Measurements from ENCODE around the gene PFKFB2.
A peak's percentile ranks its signal among the peaks of the same experiment; 100 is the strongest.

The PFKFB2 gene

GRCh38 chr1:207049974-207050391 lies 3.1 kb upstream of the PFKFB2 start:
- DNase-seq (ENCODE audit: low read depth in 1 of 2, low spot score in 1 of 2), result peak; percentile 28 to 62
- TF ChIP-seq, protein P1, sequence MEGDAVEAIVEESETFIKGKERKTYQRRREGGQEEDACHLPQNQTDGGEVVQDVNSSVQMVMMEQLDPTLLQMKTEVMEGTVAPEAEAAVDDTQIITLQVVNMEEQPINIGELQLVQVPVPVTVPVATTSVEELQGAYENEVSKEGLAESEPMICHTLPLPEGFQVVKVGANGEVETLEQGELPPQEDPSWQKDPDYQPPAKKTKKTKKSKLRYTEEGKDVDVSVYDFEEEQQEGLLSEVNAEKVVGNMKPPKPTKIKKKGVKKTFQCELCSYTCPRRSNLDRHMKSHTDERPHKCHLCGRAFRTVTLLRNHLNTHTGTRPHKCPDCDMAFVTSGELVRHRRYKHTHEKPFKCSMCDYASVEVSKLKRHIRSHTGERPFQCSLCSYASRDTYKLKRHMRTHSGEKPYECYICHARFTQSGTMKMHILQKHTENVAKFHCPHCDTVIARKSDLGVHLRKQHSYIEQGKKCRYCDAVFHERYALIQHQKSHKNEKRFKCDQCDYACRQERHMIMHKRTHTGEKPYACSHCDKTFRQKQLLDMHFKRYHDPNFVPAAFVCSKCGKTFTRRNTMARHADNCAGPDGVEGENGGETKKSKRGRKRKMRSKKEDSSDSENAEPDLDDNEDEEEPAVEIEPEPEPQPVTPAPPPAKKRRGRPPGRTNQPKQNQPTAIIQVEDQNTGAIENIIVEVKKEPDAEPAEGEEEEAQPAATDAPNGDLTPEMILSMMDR (IDR thresholded peaks at IDR 0.05; ENCODE audit: insufficient read depth, low read length), result peak; percentile 31
- TF ChIP-seq GABPA (IDR thresholded peaks at IDR 0.05; ENCODE audit: low read depth), result no peak
- no peaks in the 10 kb centered on the region for H3K27me3 ChIP-seq (ENCODE audit: insufficient read depth, poor library complexity, severe bottlenecking)
- H3K4me3 ChIP-seq (replicated peaks; ENCODE audit: insufficient read depth, low read length), result peak overlapping the region; percentile 96
- peak overlapping the region; percentile 79 for H3K27ac ChIP-seq (replicated peaks)

- TF ChIP-seq GABPA (IDR thresholded peaks at IDR 0.05; ENCODE audit: low read depth) (no peak), POLR2AphosphoS5 (IDR thresholded peaks at IDR 0.05; ENCODE audit: low read depth) (peak; percentile 33; the same call in 1 of the 2 replicates)
- TF ChIP-seq, protein P1 (IDR thresholded peaks at IDR 0.05; ENCODE audit: insufficient read depth, low read length), result no peak
- TF ChIP-seq, protein P2, sequence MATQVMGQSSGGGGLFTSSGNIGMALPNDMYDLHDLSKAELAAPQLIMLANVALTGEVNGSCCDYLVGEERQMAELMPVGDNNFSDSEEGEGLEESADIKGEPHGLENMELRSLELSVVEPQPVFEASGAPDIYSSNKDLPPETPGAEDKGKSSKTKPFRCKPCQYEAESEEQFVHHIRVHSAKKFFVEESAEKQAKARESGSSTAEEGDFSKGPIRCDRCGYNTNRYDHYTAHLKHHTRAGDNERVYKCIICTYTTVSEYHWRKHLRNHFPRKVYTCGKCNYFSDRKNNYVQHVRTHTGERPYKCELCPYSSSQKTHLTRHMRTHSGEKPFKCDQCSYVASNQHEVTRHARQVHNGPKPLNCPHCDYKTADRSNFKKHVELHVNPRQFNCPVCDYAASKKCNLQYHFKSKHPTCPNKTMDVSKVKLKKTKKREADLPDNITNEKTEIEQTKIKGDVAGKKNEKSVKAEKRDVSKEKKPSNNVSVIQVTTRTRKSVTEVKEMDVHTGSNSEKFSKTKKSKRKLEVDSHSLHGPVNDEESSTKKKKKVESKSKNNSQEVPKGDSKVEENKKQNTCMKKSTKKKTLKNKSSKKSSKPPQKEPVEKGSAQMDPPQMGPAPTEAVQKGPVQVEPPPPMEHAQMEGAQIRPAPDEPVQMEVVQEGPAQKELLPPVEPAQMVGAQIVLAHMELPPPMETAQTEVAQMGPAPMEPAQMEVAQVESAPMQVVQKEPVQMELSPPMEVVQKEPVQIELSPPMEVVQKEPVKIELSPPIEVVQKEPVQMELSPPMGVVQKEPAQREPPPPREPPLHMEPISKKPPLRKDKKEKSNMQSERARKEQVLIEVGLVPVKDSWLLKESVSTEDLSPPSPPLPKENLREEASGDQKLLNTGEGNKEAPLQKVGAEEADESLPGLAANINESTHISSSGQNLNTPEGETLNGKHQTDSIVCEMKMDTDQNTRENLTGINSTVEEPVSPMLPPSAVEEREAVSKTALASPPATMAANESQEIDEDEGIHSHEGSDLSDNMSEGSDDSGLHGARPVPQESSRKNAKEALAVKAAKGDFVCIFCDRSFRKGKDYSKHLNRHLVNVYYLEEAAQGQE (IDR thresholded peaks at IDR 0.05; ENCODE audit: insufficient replicate concordance, low read depth), result peak; percentile 16
- peak; percentile 78 to 90 for DNase-seq (ENCODE audit: low read depth in 1 of 2, low spot score in 1 of 2)
- no peaks in the 10 kb centered on the region for H3K27me3 ChIP-seq (ENCODE audit: insufficient read depth, poor library complexity, severe bottlenecking)
- H3K27ac ChIP-seq (replicated peaks), result peak overlapping the region; percentile 79
- peak overlapping the region; percentile 96 for H3K4me3 ChIP-seq (replicated peaks; ENCODE audit: insufficient read depth, low read length)
Observed at GRCh38 chr1:207050480-207051190, 2.4 kb upstream of the PFKFB2 start.

- TF ChIP-seq, protein P2 (IDR thresholded peaks at IDR 0.05; ENCODE audit: insufficient replicate concordance, low read depth), result no peak
- TF ChIP-seq, protein P1 (IDR thresholded peaks at IDR 0.05; ENCODE audit: insufficient read depth, low read length), result no peak
- no peak for TF ChIP-seq SPI1 (IDR thresholded peaks at IDR 0.05; ENCODE audit: borderline replicate concordance, low read depth)
- no peak for TF ChIP-seq GABPA (IDR thresholded peaks at IDR 0.05; ENCODE audit: low read depth)
- no peak for TF ChIP-seq POLR2AphosphoS5 (IDR thresholded peaks at IDR 0.05; ENCODE audit: low read depth)
- no peak for DNase-seq (ENCODE audit: low read depth in 1 of 2, low spot score in 1 of 2)
- Histone ChIP-seq H3K27ac (replicated peaks) (peak within 1 kb of the TSS; percentile 79), H3K27me3 (ENCODE audit: insufficient read depth, poor library complexity, severe bottlenecking) (no peaks in the 10 kb centered on the region), H3K4me3 (replicated peaks; ENCODE audit: insufficient read depth, low read length) (peak within 1 kb of the TSS; percentile 96)
Observed at GRCh38 chr1:207051191-207051943, 1.7 kb upstream of the PFKFB2 start, which contains the start of gene YOD1. Gene YOD1 (minus strand): TSS chr1:207051208. CDS start chr1:207051030, 178 bp downstream.

Measured in HL-60 (cell line).